ENCODE data around the gene NT5C.

Gene NT5C

DNA sequence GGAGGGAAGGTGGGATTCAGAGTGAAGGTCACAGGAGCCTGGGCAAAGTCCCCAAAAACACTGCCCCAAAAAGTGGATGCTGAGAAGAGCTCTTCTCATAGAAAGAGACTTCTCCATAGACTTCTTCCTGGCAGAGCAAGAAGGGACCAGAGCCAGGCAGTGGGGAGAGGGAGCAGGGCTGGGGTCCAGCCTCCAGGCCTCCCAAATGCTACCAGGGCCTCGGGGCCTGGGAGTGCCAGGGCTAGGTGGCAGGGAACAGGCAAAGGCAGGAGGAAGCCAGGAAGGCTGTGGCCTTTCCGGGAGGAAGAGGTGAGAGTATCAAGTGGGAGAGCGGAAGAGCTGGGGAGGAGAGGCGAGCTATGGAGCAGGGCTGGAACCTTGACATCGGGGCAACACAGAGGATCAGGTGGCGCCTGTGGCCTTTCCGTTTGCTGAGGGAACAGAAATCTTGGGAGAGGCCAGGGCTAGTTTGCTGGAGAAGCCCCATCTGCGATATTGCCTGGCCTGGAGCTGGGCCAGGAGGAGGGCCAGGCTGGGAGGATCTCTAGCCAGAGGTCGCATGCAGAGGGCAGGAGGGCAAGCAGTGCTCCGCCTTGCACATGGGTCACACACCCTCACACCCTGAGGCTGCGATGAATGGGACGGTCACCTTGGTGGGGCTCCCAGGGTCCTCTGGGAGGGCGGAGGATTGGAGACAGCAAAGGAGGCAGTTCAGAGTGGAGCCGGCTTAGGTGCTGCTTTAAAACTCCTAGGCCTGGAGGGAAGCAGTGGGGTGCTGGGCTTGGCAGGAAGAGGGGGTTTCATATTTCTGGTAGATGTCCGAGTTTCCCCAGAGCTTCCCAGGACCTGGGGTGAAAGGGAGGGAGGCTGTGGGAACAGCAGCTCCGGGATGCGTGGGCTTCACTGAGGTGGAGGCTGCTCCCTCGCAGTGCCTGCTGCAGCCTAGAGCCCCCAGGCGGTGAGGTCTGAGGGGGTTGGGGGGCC is 40.4 kb downstream of the NT5C start:
- no peaks in the 10 kb centered on the region for H3K36me3 ChIP-seq (ENCODE audit: insufficient read depth, low read length)
- H3K9me3 ChIP-seq (ENCODE audit: low read length), result no peaks in the 10 kb centered on the region
- H3K4me2 ChIP-seq (ENCODE audit: low read length), result no peak overlapping the region
- TF ChIP-seq EZH2 (IDR thresholded peaks at IDR 0.05; ENCODE audit: borderline replicate concordance, low read length), result no peak
- TF ChIP-seq, protein P1, sequence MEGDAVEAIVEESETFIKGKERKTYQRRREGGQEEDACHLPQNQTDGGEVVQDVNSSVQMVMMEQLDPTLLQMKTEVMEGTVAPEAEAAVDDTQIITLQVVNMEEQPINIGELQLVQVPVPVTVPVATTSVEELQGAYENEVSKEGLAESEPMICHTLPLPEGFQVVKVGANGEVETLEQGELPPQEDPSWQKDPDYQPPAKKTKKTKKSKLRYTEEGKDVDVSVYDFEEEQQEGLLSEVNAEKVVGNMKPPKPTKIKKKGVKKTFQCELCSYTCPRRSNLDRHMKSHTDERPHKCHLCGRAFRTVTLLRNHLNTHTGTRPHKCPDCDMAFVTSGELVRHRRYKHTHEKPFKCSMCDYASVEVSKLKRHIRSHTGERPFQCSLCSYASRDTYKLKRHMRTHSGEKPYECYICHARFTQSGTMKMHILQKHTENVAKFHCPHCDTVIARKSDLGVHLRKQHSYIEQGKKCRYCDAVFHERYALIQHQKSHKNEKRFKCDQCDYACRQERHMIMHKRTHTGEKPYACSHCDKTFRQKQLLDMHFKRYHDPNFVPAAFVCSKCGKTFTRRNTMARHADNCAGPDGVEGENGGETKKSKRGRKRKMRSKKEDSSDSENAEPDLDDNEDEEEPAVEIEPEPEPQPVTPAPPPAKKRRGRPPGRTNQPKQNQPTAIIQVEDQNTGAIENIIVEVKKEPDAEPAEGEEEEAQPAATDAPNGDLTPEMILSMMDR (IDR thresholded peaks at IDR 0.05; ENCODE audit: low read length), result no peak
- peaks cover 14% of the 10 kb centered on the region; the same call in 1 of the 2 replicates for H3K27me3 ChIP-seq (ENCODE audit: insufficient read depth, low read length)
- no peak overlapping the region for H2AFZ ChIP-seq (ENCODE audit: low read length)
- H3K4me3 ChIP-seq (ENCODE audit: low read depth, low read length, poor library complexity, severe bottlenecking), result no peak overlapping the region
- no peaks in the 10 kb centered on the region for H3K4me1 ChIP-seq (ENCODE audit: insufficient read depth, low read length, severe bottlenecking)
- no peak overlapping the region for H3K27ac ChIP-seq (ENCODE audit: low read depth, low read length, poor library complexity, severe bottlenecking)
- no peaks in the 10 kb centered on the region for H4K20me1 ChIP-seq (ENCODE audit: insufficient read depth, low read length)
- H3K79me2 ChIP-seq (ENCODE audit: insufficient read depth, low read length), result no peaks in the 10 kb centered on the region
- no peak overlapping the region for H3K9ac ChIP-seq (ENCODE audit: low read length)
- no peaks in the 10 kb centered on the region for H3K9me2 ChIP-seq (ENCODE audit: low read depth, low read length)
- H3F3A ChIP-seq (ENCODE audit: insufficient read depth, low read length), result no peaks in the 10 kb centered on the region

DNA sequence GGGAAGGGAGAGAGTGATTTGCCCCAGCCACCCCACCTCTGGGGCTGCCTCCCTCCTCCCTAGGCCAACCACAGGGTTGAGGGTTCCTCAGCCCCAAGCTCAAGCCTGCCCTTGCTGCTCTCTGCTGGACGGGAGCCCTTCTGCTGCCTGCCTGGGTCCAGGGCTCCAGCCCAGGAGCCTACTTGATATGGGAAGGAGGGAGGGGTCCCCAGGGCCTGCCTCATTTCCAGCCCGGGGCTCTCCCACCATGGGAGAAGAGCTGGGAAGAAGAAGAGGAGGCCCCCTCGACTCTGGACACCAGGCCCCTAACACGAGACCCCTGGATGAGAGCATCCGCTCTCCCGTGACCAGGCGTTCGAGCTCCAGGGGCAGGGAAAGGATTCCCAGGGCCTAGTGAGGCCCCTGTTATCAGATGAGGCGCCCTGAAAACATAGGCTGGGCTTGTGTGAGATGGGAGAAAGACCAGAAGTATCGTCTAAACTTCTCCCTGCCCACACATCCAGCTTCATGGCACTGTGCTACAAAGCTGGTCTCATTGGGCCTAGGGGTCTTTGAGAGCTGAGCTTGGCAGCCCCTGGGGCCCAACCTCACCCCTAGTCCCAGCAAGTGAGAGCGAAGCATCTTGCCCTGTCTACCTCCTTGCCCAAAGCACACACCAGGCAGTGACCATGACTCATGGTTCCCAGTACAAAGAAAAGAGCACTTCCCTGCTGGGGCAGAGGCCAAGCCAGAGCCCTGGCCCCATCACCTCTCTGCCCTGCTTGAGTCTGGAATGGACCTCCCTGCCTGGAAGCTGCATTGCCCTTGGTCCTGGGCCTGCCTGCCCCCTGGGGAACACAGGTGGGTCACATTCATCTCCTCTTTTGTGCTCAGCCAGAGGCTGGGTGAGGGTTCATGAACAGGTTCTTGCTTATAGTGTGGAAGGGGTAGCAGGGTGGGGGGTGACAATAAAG is 42.8 kb downstream of the NT5C start:
- Histone ChIP-seq H3K9me3 (ENCODE audit: low read length) (no peaks in the 10 kb centered on the region), H3F3A (ENCODE audit: insufficient read depth, low read length) (no peaks in the 10 kb centered on the region), H4K20me1 (ENCODE audit: insufficient read depth, low read length) (no peaks in the 10 kb centered on the region), H3K27me3 (ENCODE audit: insufficient read depth, low read length) (peaks cover 16% of the 10 kb centered on the region), H3K79me2 (ENCODE audit: insufficient read depth, low read length) (no peaks in the 10 kb centered on the region), H3K4me1 (ENCODE audit: insufficient read depth, low read length, severe bottlenecking) (peaks cover 6% of the 10 kb centered on the region), H3K4me3 (ENCODE audit: low read depth, low read length, poor library complexity, severe bottlenecking) (no peak overlapping the region), H3K27ac (ENCODE audit: low read depth, low read length, poor library complexity, severe bottlenecking) (no peak overlapping the region), H2AFZ (ENCODE audit: low read length) (no peak overlapping the region), H3K9me2 (ENCODE audit: low read depth, low read length) (no peaks in the 10 kb centered on the region), H3K9ac (ENCODE audit: low read length) (no peak overlapping the region), H3K36me3 (ENCODE audit: insufficient read depth, low read length) (no peaks in the 10 kb centered on the region), H3K4me2 (ENCODE audit: low read length) (no peak overlapping the region)
- TF ChIP-seq, protein P1 (IDR thresholded peaks at IDR 0.05; ENCODE audit: low read length), result no peak
- TF ChIP-seq EZH2 (IDR thresholded peaks at IDR 0.05; ENCODE audit: borderline replicate concordance, low read length), result no peak

DNA sequence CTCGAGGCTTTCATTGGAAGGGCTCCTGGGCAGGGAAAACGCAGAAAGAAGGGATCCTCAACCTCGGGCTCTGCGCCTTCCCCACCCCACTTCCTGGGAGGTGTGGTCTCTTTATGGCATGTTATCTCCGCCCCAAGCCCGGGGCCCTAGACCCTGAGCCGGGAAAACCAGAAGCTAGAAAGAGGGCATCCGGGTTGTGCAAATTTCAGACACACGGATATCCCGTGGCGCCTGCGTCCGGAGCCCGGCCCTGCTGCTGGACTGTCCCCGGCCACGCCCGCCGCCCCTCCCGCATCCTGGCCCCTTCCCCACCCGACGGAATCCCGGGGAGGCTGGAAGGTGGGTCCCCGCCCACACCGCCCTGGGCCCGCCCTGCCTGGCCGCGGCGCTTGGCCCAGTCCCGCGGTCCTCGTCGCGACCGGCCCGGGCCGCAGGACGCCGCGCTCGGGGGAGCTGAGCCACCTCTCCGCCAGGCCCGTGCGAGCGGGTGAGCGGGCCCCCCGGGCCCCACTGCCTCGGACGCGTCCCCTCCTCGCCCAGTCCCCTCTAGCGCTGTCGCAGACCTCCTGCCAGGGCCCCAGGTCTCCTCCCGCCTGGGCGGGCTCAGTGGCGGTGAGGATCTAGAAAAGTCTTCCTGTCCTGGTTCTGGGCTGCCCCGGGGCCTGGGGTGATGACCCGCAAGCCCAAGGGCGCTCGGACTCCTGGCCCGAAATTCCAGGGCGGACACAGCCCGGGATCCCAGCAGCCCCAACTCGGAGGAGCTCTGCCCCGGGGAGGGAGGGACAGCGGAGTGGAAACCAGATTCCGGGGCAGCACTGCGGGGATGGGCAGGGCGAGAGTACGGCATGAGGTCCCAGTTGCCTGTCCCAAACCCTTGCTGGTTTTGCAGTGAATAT is 43.7 kb downstream of the NT5C start, which contains the start of gene SLC16A5:
TSS of gene SLC16A5 (plus strand) at position 397 of the 896 bp plus-strand sequence. CDS start 5,683 bp downstream, outside the sequence.
- H3K9me3 ChIP-seq (ENCODE audit: low read length), result no peaks in the 10 kb centered on the region
- H3K27ac ChIP-seq (ENCODE audit: low read depth, low read length, poor library complexity, severe bottlenecking), result no peak within 1 kb of the TSS
- no peaks in the 10 kb centered on the region for H3K79me2 ChIP-seq (ENCODE audit: insufficient read depth, low read length)
- peaks cover 17% of the 10 kb centered on the region for H3K27me3 ChIP-seq (ENCODE audit: insufficient read depth, low read length)
- H2AFZ ChIP-seq (ENCODE audit: low read length), result no peak within 1 kb of the TSS
- H4K20me1 ChIP-seq (ENCODE audit: insufficient read depth, low read length), result no peaks in the 10 kb centered on the region
- H3K4me1 ChIP-seq (ENCODE audit: insufficient read depth, low read length, severe bottlenecking), result peaks cover 7% of the 10 kb centered on the region
- no peak within 1 kb of the TSS for H3K4me3 ChIP-seq (ENCODE audit: low read depth, low read length, poor library complexity, severe bottlenecking)
- H3K9me2 ChIP-seq (ENCODE audit: low read depth, low read length), result no peaks in the 10 kb centered on the region
- no peak within 1 kb of the TSS for H3K4me2 ChIP-seq (ENCODE audit: low read length)
- TF ChIP-seq, protein P1 (IDR thresholded peaks at IDR 0.05; ENCODE audit: low read length), result no peak
- TF ChIP-seq EZH2 (IDR thresholded peaks at IDR 0.05; ENCODE audit: borderline replicate concordance, low read length), result no peak
- H3F3A ChIP-seq (ENCODE audit: insufficient read depth, low read length), result no peaks in the 10 kb centered on the region
- no peak within 1 kb of the TSS for H3K9ac ChIP-seq (ENCODE audit: low read length)
- no peaks in the 10 kb centered on the region for H3K36me3 ChIP-seq (ENCODE audit: insufficient read depth, low read length)

Data from OCI-LY1 (cell line).